ENCODE data around the gene NEU2. TPM values are rescaled to one million over a fixed set of nuclear protein-coding genes. Genes with fewer than 3 reads are reported as not detected.
A peak's percentile ranks its signal among the peaks of the same experiment; 100 is the strongest.

Gene NEU2
- polyA plus RNA-seq, 2 of the 4 experiments (the other 2 are of a cell fraction): not detected

GRCh38 chr2:233079953-233080835 lies 47.7 kb downstream of the NEU2 start:
- TF ChIP-seq FOSB (CRISPR knock-in tag; IDR thresholded peaks at IDR 0.05): no peak
- no peak for TF ChIP-seq USF2 (IDR thresholded peaks at IDR 0.05)
- no peak for TF ChIP-seq RNF2 (IDR thresholded peaks at IDR 0.05; ENCODE audit: borderline replicate concordance, low read depth)
- TF ChIP-seq HMGXB4 (CRISPR knock-in tag; IDR thresholded peaks at IDR 0.05; ENCODE audit: borderline replicate concordance): no peak
- DNase-seq (ENCODE audit: low read depth in 1 of 2, low spot score in 1 of 2): no peak
- 78% methylated on average over 20 of the region's 20 CpGs for WGBS (ENCODE audit: missing lambda C conversion rate)
- no peak overlapping the region for H3K4me3 ChIP-seq
- CTCF ChIA-PET: interaction anchor here (3.4 kb wide), 1 partner anchor 27 kb away, joined by 20 read pairs; no protein-coding TSS in a partner anchor
- no peak for ATAC-seq
- no peaks in the 10 kb centered on the region for H3K4me1 ChIP-seq
- H3K27ac ChIP-seq: no peak overlapping the region
- no peak for FAIRE-seq
- no peaks in the 10 kb centered on the region for H3K9me3 ChIP-seq
- POLR2A ChIA-PET: no interaction called here
- no peak overlapping the region for H3K4me2 ChIP-seq

- Histone ChIP-seq H3K4me3 (no peak overlapping the region), H3K4me2 (no peak overlapping the region), H3K27ac (no peak overlapping the region), H3K9me3 (no peaks in the 10 kb centered on the region), H3K4me1 (no peaks in the 10 kb centered on the region)
- ATAC-seq: peak in 1 of 2 experiments; percentile 44; a peak in 3 of 6 replicates
- TF ChIP-seq MAZ (IDR thresholded peaks at IDR 0.05; ENCODE audit: borderline replicate concordance, low read depth, low read length): no peak
- no peak for TF ChIP-seq RNF2 (IDR thresholded peaks at IDR 0.05; ENCODE audit: borderline replicate concordance, low read depth)
- no peak for TF ChIP-seq TP53 (CRISPR knock-in tag; IDR thresholded peaks at IDR 0.05)
- TF ChIP-seq ESRRA (IDR thresholded peaks at IDR 0.05; ENCODE audit: borderline replicate concordance, low read length): no peak
- TF ChIP-seq GATA3 (IDR thresholded peaks at IDR 0.05; ENCODE audit: borderline replicate concordance): no peak
- no peak for TF ChIP-seq REST (IDR thresholded peaks at IDR 0.05)
- TF ChIP-seq HOXA7 (CRISPR knock-in tag; IDR thresholded peaks at IDR 0.05): no peak
- TF ChIP-seq ZFP36 (IDR thresholded peaks at IDR 0.05; ENCODE audit: borderline replicate concordance, partially characterized antibody): no peak
- no peak for TF ChIP-seq MAFK (IDR thresholded peaks at IDR 0.05; ENCODE audit: partially characterized antibody)
- no peak for TF ChIP-seq ELK1 (IDR thresholded peaks at IDR 0.05; ENCODE audit: low read depth, low read length)
- TF ChIP-seq HOXB13 (CRISPR knock-in tag; IDR thresholded peaks at IDR 0.05; ENCODE audit: low read depth): no peak
- TF ChIP-seq ZC3H11A (IDR thresholded peaks at IDR 0.05): no peak
- TF ChIP-seq E2F6 (IDR thresholded peaks at IDR 0.05; ENCODE audit: borderline replicate concordance, low read depth): no peak
- TF ChIP-seq CBX2 (IDR thresholded peaks at IDR 0.05; ENCODE audit: borderline replicate concordance, low read depth): no peak
- 56% methylated on average over 7 of the region's 11 CpGs for WGBS (ENCODE audit: missing lambda C conversion rate)
- CTCF ChIA-PET: no interaction called here
- POLR2A ChIA-PET: no interaction called here
- no peak for DNase-seq (ENCODE audit: low read depth in 1 of 2, low spot score in 1 of 2)
- FAIRE-seq: no peak
Measured at GRCh38 chr2:233080836-233081229, 48.4 kb downstream of the NEU2 start.

All from A549 (cell line).